Measurements from ENCODE around the gene TAGLN2. TPM values are rescaled to one million over a fixed set of nuclear protein-coding genes. Genes with fewer than 3 reads are reported as not detected.
A peak's percentile ranks its signal among the peaks of the same experiment; 100 is the strongest.

Gene TAGLN2
- total RNA-seq, 1 donor from 2014 or later = 276 TPM

DNA sequence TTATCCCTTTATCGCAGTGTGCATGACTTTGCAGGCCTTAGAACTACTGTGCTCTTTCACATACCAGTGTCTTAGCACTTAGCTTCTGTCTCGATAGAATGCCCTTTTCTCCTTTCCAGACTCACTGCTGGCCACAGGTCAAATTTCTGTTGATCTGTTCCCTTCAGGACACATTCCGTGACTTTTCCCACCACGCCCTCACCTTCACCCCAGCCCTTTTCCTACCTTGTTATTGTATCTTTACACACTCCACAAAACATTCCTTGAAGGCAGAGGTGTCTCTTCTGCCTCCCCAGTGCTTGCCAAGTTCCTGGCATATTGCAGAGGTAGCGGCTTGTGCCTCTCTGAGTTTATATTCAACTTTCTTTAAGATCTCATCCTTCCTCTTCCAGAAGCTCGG lies 23.8 kb upstream of the TAGLN2 start:
- DNase-seq = no peak

DNA sequence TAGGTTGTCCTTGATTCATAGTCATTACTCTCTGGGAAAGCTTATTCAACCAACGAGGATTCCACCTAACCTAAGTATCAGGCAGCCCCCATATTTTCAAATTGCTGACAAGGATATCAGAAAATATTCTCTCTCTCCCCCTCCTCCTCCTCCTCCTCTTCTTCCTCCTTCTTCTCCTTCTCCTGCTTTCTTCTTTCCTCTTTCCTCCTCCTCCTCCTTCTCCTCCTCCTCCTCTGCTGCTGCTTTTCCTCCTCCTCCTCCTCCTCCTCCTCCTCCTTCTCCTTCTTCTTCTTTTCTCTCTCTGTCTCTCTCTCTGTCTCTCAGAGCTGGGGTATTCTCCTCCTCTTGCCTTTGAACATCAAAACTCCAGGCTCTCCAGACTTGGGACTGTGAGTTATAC lies 22.6 kb upstream of the TAGLN2 start:
- DNase-seq = no peak

DNA sequence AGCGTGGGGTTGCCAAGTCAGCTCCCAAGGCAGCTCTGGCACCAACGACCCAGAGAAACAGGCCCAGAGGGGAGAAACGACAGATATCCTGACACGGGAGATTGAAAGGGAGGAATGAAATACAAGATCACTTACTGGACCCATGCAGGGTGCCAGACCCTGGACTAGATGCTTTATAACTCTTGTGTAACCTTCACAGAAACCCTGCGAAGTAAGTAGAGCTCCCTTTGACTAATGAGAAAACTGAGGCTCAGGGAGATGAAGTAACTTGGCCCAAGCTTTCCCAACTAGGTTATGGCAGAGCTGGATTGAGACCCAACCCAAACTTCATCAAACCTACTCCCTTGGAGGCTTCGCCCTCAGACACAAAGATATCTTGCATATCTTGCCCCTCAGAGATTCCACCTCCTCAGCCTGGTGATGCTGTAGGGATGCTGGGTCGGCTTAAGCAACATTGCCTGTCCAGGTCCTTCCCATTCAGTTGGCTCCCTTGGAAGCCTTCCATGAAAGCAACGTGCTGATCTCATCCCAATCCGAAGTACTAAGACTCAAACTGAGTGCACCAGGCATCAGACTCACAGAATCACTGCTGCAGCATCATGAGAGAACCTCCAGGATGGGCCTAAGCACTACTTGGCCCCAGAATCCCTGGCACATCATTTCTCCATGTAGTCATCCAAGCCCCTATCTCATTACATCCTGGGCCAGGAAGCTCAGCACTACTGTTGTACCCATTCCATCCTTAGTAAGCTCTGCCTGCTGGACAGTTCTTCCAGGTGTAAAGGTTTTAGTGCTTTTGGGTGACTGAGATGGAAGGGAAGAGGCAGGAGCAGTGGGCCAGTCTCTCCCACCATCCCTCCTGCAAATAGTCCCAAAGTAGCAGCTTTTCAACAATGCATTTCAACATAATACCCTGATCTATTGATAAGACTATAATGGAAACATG lies 21.2 kb upstream of the TAGLN2 start:
- DNase-seq = no peak

DNA sequence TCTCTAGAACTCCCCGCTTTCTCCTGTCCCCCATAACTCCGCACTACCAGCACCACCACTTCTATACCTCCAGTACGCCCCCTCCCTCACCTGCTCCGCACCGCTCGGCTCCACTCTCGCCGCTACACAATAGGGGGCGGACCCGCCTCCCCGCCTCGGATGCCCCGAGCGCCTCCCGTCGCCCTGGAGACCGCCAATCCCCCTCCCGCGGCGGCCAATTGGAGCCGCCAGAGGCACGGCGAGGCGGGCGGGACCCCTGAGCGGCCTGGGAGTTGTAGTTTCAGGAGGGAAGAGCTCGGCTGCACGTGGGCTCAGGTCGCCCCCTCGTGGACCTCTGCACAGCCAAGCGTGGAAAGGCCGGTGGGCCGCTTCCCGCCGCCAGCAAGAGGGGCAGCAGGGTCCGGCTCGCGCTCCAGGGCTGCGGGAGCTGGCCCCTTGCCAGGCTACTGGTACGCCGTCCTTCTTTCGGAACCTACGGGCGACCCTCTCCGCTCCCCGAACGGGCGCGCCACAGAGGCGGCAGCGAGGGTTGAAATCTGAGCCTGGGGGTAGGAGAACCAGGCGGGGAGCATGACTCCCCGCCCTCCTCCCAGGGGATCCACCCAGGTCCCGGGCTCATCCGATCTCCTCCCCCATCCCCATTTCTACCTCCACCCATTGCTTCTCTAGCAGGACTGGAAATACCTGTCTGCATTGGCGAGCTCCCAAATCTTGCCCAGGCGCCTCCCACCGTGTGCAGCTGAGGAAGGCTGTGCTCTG lies 20.4 kb upstream of the TAGLN2 start, which contains the start of gene IGSF9:
Gene IGSF9, minus strand, starts transcription at position 131 of the 759 bp plus-strand sequence. CDS start 2,159 bp downstream, outside the sequence.
- DNase-seq = peak; percentile 80

DNA sequence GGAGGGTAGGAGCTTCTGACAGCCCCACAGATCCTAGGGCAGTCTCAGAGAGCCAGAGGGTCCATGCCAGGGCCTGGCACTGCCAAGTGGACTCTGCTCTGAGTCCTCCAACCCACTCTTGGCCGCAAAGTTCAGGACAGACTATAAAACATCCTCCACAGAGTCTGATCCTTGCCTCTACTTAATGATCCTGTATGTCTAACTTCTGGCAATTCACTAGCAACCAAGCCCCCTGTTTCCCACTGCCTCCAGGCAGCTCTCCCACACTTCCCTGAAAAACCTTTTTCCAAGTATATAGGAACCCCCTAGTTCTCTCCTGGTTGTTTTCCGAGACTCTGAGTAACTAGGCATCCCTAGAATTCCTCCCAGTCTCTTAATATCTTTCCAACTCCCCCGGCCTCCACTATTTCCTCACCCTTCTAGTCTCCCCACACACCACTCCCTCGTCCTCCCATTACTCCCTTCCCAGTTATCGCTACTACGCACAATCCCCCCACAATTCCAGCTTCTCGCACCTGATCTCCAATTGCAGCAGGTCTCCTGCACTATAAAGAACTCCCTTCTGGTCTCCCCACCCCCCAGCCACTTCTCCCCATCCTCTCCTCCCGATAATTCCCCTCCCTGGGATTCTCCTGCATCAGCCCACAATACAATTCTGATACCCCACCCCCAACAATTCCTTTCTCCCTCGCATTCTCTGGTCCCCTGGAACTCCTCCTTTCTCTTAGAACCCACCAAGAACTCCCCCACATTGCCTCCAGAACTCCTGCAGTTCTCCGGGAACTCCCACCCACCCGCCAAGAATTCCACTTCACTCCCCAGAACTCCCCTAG lies 19.5 kb upstream of the TAGLN2 start:
- DNase-seq = no peak

DNA sequence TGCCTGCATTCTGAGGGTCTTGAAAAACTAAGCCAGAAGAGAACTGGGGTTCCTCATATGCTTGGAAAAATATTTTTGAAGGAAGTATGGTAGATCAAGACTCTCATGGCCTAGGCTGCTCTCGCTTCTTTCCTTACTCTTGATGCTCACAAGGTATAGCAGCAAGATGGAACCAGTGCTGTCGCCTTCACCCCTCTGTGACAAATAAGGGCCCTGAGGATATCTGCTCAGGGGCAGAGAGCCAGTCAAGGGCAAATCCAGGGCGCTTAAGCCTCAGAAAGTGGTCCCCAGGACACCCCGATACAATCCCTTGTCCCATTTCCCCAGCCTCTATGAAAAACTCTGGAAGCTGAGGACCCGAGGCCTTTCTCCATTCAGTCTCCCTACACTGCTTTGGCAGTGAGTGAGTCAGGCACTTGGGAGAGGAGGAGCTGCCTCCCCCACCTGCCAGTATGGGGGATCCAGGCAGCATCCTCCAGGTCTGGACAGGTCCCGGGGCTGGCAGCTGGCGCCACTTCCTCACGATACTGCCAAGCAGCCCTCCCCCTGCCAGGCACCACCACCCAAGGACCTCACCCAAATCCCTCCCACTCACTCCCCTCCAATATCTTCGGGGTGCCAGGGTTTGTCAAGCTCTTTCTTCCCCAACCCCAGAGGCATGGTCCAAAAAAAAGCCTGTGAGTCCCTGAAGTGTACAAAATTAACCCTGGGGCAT lies 18.8 kb upstream of the TAGLN2 start:
- DNase-seq = no peak

DNA sequence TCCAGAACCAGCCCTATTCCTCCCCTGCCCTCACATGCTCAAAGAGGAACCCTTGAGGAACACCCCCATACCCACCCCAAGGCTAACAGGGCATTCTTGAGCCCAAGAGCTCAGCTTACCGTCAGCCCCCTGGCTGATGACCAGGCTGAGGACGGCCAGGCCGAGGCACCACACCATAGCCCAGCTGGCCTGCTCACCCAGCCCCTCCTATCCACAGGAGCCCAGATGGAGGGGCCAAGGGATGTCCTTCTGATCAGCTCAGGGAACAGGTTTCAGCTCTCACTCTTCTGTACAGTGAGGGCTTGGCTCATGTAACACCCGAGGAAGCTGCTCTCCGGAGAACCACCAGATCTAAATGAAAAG lies 18.0 kb upstream of the TAGLN2 start:
- no peak for DNase-seq

DNA sequence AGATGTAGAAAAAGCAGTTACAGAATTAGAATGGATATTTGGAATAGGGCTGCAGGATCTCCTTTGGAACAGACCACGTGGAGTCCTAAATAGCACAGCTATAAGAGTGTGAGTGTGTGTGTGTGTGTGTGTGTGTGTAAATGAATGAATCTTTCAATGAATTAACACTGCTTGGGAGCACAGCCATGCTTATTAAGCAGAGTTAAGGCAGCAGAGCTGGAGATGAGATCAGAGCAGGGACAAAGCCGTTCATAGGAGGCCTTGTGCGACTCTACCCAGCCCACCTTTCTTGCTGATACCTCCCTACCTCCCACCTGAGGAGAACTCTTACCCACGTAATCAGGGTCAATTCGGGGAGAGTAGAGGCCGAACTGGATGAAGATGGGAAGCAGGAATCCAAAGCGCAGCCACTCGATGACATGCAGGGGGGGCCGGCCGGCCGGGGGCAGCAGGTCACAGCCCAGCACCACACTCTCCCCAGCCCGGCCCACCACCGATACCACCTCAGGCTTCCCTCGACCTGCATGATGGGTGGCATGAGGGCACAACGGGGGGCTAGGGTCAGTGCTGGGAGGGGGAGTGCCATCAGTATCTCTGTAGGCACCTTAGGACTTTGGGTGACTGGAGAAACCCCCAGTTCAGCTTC lies 17.4 kb upstream of the TAGLN2 start:
- DNase-seq = no peak

DNA sequence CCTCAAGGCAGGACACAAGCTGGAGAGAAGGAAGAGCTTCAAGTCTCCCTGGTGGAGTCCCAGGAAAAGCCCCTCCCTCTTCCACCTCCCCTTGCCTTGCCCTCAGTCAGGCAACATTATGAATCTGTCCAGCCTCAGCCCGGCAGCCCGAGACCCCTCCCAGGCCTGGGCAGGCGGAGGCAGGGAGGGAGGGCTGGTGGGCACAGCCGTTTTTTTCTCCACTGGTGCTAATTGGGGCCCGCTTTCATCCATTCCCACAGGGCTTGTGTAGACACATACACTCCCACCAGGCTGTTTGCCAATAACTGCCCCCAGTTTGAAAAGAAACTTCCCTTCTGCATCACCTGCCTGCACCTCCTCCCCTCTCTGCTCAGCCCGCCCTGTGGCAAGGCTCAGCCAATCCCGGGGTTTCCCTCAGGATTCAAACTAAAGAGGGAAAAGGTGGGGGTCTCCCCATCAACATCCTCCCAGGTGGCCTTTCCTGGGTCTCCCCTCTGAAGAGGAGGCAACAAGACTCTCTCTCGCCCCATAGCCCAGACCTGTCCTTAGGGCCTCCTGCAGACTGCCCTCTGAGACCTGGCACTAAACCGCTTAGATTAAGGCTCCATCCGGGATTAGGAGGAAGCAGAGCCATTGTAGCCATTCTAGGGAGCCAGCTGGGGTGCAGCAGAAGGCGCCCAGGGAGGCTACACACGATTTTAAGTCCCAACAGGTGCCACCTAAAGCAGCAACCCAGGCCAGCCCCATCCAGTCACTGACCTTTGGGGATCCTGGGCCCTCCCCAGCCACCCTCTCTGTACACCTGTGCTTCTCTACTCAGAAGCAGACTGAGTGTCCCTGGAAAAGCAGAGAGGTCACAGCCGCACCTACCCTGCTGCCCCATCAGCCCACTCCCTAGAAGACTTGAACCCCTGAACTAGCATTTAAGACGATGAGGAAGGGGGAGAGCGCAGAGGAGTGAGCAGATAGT lies 16.6 kb upstream of the TAGLN2 start:
- DNase-seq = no peak

DNA sequence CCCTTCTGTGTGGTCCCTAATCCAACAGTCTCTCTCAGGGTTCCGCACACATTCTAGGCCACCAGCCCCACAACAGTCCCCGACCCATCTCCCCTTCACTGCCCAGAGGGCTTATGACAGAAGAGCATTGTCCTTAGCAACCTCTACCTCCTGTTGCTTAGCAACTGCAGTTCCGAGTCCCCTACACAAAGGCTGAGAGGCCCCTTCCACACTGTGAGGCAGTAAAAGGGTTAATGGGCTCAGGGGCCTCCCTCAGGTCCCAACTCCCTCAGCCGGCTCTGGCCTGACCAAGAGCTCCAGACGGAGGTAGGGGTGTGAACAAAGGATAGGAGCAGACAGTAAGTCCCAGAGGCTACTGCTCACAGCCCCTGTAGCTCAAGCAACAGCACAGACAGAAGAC lies 15.8 kb upstream of the TAGLN2 start:
- no peak for DNase-seq

DNA sequence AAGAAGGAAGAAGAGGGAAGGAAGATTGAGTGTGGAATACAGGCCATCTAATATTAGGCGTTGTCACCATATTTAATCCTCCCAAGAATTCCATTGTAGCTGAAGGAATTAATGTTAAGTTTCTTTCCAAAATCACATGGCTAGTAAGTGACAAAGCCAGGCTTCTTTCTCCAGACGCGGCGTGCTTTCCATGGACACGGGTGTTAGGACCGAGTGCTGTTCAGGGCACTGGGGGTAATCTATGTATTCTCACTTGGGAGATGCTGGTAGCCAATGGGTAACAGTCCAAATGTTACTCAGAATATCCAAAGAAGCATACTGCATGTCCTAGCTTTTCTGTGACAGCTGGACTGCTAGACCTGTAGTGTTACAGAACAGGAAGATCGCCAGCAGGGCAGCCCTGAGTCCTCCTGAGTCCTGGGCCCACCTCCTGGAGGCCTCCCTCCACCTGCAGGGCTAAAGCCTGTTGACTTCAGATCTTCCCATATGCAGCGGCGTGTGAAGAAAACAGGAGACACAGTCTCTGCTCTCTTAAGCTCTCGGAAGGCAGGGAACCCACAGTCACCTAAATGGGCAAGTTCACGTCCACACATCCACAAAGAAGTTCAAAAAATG lies 14.8 kb upstream of the TAGLN2 start:
- no peak for DNase-seq

DNA sequence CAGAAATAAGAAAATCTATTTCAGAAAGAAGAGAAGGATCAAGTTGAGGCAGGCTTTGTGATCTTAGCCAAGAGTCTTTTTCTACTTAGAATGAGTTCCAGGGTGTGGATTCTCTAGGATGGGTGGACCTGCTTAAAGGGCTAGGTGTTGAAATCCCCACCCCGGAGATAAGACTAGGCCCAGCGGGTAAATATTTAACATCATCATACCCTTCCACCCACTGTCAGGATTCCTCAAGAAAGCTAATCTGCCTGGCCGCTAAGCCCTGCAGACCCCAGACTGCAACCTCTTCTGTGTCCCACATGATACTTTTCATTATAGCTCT lies 14.3 kb upstream of the TAGLN2 start:
- no peak for DNase-seq

DNA sequence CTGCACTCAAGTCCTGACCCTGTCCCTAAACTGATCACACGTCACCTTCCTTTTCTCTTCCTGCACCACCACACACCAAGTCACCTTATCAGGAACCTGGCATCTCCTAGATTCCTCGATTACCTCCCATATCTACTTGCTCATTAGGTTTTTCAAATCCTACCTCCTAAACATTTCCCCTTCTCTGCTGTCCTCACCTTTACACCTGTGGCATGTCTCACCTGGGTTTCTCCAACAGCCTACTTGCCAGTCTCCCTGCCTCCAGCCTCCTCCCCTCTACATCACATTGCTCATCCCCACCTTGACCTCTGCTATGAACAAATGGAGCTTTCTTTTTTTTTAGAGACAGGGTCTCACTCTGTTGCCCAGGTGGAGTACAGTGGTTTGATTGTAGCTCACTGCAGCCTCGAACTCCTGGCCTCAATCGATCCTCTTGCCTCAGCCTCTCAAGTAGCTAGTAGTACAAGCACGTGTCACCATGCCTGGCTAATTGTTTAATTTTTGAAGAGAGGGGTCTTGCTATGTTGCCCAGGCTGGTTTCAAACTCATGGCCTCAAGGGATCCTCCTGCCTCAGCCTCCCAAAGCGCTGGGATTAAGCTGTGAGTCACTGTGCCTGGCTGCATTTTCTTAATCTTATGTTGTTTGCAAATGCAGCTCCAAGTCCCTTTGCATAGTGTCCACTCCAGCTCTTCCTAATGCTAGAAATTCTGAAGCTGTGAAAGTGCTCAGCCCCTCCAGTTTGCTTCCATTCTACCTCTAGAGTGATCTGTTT lies 13.8 kb upstream of the TAGLN2 start:
- DNase-seq = no peak

DNA sequence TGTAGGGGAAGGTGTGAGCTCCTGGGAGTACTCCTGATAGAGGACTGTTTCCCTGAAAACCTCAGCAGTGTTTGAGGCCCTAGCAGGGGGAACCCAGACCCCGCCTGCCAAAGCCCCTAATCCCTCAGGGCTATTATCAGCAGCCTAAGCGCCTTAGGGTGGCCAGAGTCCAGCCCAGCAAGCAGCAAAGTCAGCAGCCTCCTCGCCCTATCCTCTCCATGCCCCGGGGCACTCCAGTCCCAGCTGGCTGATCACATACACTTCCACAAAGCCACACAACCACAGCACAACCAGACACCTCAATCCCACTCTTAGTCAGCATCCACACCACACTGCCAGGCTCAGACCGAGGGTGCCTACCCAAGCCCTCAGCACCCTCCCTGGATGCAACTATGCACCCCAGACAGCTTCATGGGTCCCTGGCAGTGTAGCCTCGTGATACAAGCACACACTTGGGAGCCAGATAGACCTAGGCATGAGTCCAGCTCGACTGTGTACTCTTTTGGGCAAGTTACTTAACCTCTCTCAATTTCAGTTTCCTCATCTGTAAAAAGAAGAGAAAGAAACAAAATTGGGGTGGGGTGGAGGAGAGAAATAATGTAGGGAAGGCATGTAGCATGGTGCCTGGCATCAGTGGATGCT lies 13.0 kb upstream of the TAGLN2 start:
- no peak for DNase-seq

DNA sequence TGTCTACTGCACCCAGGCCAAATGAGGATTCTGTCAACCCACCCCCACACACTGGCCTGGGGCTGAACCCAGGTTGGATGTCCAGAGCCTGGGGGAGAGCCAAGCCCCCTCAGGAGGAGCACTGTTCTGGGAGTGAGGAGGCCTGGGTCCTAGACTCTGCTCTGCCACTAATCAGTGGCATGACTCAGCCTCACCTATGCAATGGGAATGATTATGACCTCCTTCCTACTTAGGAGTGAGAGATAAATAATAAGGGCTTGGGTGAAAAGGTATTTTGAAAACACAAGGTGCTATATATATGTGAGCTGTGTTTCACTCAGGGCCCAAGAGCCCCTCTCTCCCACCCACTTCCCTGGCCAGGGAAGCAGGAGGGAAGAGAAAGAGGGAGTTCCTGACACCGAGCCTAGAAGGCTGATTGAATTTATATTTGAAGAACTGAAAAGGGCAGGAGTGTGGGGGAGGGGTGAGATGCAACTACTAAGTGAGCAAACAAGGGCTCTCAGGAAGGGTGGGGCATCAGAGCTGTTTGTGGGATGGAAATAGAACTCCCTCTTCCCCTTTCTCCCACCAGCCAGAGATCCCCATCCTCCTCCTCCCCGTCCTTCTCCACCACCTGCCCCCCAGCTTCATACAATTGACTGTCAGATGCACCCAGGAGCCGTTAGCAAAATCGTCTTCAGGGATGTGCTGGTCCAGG lies 11.9 kb upstream of the TAGLN2 start:
- DNase-seq = no peak

DNA sequence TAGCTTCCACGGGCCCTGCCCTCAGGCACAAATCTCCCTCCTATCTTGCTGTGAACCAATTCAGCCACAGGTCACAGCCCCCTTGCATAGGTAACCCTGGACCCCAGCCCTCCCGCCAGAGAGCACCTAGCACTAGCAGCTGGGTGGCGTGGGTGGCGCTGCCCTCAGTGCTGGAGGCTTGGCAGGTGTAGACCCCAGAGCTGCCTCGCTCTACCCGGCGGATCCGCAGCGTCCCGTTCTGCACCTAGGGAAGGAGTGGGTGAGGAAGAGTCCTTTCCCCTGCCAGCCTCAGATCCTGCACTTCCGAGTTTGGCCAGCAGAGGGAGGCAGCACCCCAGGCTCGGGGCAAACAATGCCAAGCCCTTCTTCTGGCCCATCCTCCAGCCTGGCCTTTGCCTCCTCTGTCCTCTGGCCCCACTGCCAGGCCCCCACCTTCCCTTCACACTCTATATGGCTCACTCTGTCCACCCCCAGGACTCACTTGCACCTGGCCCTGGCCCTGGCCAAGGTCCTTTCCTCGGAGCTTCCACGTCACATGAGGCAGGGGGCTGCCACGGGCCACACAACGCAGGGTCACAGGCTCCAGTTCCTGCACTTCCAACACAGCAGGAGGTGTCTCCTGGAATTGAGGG lies 11.1 kb upstream of the TAGLN2 start:
- peak; percentile 72 for DNase-seq

DNA sequence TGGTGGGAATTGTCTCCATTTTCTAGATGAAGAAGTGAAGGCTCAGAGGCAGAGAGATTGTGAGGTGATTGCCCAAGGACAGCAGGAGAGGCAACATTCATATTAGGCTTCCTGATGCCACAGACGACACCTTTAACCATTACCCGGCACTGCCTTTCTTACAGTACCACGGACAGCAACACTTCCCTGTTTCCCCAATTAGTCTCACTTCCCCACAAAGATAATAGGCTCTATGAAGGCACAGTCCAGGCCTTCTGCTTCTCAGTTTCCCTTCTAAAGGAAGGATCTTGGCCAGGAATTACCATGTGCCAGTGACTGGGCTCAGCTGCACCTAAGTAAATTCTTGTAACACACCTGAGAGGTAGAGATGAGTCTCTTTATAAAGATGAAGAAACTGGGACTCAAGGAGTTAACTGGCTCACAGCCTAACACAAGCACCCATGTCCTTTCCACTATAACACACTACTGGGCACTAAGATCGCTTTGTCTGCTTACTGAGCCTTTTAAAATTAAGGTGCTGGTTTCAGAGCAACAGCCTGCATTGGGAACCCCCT lies 10.5 kb upstream of the TAGLN2 start:
- DNase-seq = no peak

All from dermis blood vessel endothelial cell (primary cell).